GM19043 (cell line): ENCODE measurements around the gene PPIB.
A peak's percentile ranks its signal among the peaks of the same experiment; 100 is the strongest.

Experiments used
- ATAC-seq: cut with Tn5 transposase; IDR thresholded peaks from one replicate; pipeline ENCODE4 v1.9.1; 2021; ENCODE audit warnings: low read depth; ENCODE audit not compliant: unreplicated experiment

PPIB gene

DNA sequence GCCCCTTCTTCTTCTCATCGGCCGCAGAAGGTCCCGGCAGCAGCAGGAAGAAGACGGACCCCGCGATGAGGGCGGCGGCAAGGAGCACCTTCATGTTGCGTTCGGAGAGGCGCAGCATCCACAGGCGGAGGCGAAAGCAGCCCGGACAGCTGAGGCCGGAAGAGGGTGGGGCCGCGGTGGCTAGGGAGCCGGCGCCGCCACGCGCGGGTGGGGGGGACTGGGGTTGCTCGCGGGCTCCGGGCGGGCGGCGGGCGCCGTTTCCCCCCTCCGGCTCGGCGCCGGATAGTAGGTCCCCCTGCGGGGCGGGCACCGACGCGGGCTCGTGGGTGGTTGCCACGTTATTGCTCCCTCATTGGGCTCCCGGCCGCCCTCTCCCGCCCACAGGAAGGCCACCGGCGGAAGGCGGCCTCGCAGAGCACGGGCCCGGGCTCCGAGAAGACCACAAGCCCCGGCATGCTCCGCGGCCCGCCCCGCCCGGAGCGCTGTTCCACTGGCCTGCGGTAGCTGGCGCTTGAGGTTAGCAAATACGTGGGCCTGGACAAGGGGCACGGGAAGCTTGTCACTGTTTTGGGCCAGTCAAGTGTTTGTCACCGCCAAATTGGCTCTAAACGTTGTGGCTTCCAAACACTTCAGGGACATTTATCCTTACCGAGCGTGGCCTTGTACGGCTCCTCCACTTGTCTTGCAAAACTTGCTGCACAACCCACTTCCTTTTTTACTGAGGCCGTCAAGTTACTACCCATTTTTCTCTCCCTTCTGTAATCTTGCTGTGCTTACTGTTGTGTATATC, at the start of gene PPIB:
Gene PPIB, minus strand, starts transcription at position 154 of the 790 bp plus-strand sequence. Its CDS starts 36 bp downstream, at position 118.
- ATAC-seq, result peak; percentile 92

DNA sequence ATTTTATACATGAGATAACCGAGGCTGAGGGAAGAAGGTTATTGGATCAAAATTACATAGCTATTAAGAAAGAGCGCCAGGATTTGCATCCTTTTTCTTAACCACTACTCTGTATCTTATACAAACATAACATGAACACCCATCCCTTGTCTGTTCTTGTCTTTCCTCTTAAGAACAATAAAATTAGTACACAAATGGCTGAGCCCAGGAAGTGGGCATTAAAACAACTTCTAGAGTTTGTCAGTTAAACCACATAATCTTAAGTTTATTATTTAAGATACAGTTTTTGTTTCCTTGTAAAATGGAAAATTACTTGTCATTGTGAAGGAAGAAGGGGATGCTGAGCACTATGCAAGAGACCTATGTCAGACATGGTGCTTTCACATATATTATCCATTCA, 48.9 kb upstream of the PPIB start:
- no peak for ATAC-seq

DNA sequence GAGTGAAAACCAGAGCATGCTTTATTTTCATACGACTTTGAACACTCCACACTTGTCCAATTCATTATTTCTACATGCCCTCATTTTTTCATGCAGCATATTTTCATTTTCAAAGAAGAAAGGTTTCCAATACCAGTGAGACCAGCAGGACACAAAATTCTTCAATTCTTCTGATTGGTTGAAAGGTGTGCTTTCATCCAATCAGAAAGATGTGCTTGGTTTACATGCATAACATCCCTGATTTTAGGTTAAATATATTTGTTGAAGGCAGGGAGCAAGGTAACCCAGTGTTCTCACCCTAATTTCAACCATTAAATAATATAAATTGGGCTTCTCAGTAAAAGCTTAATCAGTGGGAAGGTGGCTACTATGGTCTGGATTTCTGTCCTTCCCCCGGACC, 47.5 kb upstream of the PPIB start:
- ATAC-seq, result no peak

DNA sequence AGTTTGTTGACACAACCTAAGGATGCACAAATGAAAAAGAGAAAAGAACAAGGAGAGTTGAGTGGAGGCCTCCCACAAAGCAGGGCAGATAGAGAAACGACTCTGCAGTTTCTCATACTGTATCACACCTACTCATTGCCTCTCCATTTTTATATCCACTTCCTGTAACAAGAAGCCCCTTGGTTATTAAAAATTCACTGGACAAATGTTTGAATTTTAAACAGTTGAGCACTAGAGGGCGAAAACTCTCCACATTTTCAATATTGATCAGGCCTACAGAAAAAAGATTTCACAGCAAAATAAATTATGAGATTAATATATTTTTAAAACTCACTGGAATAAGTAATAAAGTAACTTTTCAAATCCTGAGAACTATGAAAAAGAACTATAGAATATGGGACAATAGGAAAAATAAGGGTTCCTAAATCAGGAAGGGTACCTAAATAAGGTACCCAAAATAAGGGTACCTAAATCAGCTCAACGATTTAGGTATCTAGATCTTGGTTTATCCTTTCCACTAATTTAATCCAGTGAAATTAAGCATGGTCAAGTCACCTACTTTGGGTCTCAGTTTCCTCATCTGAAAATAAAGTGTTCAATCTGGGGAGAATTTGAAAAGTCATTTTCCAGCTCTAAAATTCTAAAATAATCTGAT, 47.0 kb upstream of the PPIB start:
- no peak for ATAC-seq

DNA sequence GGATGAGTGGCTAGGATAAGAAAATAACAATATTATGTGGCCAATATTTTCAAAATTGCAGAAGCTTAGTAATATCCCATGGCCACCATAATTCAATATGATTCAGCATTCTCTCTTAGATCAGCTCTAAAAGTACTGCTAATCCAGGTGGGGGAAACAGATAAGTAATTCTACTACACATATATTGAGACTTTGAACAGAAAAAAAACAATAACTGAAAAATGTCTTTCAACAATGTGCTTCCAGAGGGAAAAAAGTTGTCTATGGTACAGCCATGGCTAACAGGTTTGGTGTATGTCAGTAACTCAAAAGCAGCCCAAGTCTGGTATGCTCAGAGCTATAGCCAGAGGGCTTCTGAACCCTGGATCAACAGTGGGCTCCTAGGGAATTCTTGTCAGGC, 42.4 kb upstream of the PPIB start:
- no peak for ATAC-seq

DNA sequence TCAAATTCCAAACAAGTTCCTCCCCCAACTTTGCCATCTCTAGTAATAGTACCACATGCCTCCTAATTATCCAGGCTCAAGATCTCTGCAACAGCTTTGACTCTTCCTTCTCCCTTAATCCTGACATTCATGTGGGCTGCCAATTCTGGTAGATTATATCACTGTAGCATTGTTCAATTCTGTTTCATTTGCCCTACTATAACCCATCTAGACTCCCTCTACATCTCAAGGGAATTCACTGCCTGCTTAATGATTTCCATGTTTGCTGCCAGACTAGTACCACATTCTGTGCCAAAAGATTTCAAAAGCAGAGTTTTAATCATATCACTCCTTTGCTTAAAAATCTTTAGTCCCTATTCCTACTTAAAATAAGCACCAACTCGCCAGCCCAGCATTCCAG, 34.6 kb upstream of the PPIB start:
- no peak for ATAC-seq

DNA sequence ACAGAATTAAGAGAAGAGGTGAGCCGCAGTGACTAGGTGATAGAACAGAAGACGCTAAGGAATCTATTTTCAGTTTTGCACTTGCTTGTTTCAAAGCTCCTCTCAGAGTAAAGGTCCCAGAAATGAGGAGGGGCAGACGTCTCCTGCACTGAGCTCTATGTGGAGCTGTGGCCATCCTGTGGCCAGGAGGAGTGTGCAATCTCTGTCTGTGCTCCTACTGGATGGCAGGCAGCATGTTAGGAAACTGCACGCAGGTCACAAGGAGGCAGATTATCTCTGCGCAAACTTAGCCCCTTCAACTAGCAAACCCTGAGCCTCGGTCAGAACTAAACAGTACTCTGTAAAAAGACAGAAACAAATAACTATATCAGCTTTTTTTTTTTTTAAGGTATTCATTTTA, 31.1 kb upstream of the PPIB start:
- no peak for ATAC-seq

DNA sequence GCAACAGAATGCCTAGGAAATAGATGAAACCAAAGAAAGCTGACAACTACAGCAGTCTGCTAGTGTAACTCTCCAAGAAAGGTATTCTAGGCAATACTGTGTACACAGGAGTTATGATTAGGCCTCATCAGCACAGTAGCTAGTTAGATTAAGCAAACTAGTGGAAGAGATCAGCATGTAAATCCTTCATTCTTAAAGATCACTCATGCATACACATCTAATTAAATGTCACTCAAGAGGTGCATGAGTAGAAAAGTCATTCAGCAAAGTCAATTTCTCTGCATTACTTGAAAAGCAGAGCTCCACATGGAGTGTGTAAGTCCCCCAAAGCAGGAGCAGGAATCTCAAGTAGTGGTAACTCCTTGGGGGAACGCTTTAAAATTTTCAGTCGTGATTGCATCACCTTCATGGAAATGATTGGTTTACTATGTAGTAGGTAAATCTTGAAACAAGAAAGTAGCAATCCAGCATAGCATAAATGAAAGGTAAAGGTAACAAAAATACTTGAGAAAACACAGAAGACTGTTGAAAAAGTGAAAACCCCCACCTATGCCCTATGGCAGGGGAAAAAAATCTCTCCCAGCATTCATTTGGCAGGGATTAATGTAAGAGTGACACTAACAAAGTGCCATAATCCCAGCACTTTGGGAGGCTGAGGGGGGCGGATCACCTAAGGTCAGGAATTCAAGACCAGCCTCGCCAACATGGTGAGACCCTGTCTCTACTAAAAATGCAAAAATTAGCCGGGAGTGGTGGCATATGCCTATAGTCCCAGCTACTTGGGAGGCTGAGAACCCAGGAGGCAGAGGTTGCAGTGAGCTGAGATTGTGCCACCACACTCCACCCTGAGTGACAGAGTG, 29.4 kb upstream of the PPIB start:
- no peak for ATAC-seq

DNA sequence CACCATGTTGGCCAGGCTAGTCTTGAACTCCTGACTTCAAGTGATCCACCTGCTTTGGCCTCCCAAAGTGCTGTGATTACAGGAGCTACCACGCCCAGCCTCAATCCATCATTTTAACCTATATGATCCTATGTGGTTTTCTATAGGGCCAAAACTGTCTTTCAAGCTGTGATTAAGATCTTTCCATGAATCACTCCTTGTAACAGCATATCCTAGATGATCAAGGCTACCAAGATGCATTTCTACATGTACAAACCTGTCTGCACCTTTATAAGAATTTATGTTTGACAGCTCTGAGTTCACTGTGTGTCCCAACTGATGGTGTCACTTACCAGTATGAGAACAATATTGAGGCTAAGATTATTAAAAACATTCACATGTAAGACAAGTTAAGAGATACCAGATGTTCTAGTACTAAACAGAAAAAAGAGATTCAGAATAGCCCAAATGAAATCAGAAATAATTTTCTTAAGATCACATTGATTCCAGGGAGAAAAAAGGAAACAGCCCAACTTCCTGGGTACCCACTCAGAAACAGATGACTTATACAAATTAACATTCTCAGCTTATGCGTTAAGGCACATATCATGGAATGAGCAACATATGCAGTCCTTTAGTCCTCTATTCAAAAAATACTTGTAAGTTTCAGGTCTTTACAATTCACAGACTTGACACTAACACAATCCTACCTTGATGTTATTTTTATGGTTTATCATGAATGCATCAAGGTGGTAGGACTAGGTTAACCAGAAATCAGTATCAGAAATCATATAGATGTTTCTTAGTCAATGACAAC, 24.8 kb upstream of the PPIB start:
- no peak for ATAC-seq

DNA sequence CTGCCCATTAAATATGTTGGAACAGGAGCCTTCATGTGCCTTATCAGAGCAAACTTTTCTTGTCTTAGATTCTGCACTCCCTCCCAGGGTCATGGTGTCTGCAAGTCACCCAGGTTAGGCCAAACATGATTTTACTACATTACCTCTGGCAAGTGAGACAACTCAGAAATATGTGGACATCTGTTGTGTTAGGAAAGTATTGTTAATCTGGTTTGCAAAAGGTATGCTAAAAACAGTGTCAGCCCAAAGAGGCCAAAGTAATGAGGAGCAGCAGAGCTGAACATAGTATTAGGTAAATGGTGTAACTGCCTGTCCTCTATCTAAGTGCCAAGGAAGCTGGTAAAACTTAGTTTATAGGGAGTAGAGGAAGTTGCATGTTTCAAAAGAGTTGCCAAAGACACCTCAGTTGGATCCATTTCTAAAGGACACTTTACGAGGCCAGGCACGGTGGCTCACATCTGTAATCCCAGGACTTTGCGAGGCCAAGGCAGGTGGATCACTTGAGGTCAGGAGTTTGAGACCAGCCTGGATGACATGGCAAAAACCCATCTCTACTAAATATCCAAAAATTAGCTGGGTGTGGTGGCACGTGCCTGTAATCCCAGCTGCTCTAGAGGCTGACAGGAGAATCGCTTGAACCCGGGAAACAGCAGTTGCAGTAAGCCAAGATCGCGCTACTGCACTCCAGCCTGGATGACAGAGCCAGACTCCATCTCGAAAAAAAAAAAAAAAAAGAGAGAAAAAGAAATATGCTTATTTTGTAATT, 22.5 kb upstream of the PPIB start:
- no peak for ATAC-seq

DNA sequence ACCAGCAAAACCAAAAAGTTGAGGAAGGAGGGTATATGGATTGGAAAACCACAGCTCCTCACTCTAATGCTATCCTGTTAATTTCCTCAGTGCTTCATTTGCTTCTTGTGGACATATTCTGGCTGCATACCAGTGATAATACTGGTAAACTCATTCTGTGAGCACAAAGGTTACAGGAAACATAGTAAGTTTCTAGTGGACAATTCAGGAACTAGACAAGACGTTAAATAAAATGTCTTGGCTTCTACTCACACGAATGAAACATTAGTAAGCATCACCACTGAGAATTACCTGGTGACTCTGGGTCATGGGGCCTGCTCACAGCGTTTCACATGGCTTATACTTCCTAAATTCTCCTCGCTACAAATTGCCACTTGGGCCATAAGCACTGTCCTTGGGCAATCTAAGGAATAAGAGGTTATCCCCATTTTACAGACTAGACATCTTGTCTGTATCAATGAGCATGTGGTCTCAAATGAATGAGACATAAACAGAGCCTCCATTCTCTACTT, 20.1 kb upstream of the PPIB start:
- no peak for ATAC-seq

DNA sequence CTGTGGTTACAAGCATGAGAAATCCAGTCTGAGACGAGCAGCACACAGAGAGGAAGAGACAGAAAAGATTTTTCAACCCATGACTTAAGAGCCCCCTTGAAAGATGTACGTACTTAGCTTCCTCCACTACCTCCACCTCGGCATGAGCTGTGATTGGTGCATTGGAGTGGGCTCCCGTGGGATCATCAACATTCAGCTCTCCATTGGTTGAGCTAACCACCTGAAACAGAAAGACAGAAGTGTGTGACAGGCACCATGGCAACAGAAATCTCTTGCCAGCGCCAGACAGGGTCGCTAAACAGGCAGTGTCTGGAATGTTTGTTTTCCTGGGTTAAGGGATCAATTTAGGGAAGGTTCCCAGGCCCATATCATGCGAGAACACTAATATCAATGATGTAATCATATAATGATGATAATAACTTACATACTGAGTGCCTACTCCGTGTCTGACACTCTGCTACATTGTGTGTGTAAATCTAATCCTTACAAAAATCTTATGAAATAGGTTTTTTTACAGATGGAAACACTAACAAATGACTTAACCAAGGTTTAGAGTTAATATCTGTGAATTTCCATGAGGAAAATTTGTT, 17.5 kb upstream of the PPIB start:
- peak; percentile 63 for ATAC-seq

DNA sequence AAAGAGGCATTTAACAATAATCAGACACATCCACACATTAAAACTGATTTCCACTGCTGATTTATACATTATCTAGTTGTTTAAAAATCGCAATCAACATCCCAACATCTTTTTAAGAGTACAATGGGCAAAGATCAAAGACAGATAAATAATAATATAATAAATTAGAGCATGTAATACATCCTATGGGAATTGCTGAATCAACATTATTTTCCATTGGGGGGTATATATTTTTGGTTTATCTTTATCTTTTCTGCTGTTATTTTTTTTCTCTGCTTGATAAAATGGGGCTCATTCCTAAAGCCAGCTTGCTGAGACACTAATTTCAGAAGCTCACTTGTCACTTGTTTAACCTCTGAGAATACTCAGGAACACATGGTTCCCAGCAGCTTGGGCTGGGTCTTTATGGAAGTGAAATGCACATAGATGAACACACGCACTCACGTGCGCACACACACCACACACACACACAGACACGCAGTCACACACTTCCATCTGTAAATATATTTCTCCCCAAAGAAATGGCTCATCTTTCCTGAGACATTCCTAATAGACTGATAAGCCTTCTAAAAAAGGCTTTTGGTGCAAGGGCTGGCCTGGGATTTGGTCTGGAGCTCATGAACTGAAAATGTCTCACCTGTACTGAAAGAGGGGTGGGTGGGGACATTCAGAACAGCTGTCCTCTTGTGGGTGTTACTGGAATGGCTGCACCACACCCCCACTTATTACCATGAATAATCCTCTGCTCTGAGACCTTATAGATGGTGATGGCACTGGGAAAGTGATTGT, 3.5 kb upstream of the PPIB start:
- no peak for ATAC-seq

DNA sequence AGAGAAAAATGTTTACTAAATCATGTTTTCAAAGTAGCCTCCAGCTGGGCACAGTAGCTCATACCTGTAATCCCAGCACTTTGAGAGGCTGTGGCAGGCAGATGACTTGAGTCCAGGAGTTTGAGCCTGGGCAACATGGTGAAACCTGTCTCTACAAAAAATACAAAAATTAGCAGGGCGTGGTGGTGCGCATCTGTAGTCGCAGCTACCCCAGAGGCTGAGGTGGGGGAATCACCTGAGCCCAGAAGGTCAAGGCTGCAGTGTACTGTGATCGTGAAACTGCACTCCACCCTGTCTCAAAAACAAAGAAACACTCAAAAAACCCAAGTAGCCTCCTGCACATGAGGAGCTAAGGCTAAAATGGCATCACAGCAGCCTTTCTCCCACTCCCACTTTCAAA, 1.6 kb upstream of the PPIB start:
- ATAC-seq, result no peak

DNA sequence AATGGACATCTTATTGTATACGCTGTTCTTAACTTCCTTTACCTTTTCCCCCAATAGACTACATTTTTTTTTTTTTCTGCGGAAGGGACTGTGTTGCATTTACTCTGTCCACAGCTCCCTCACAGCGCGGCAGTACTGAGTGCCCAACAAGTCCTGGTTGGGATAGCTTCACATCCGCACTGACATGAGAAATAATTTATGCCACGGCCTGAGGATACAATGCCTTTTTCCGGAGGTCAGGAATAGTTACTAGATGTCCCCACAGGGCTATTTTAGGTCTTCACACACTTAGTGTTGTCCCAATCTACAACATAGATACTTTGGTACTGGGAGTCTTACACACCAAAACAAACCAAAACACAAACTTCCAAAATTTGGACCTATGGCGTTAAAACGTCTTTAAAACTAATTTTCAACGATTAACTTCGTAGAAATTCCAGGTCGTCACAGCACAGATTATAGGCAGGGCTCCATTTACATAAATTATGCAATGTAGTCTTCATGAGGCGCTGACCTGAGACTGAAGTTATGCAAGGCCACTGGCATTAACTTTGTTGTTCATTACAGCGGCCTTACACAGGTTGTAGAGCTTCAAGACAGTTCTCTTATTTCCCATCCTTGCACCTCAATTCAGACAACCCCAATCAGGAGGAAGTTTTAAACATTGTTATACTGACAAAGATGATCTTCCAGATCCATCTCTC, 989 bp upstream of the PPIB start:
- no peak for ATAC-seq

DNA sequence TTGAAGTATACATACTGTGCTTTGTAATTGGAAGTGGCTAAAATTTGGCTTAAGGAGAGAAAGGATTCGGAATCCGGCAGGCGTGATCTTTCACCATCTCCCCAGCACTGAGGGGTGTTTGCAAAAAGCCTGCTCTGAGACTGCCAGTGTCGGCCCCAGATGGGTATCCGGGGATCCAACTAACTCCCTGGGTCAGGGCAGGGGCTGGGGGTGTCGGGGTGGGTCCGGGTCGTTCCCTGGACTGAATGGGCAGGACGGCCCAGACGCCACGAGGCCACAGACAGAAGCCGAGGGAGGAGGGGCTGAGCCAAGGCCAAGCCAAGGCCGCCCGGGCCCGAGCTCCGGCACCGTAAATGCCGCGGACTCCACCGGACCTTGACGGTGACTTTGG, 349 bp downstream of the PPIB start:
- ATAC-seq, result no peak

DNA sequence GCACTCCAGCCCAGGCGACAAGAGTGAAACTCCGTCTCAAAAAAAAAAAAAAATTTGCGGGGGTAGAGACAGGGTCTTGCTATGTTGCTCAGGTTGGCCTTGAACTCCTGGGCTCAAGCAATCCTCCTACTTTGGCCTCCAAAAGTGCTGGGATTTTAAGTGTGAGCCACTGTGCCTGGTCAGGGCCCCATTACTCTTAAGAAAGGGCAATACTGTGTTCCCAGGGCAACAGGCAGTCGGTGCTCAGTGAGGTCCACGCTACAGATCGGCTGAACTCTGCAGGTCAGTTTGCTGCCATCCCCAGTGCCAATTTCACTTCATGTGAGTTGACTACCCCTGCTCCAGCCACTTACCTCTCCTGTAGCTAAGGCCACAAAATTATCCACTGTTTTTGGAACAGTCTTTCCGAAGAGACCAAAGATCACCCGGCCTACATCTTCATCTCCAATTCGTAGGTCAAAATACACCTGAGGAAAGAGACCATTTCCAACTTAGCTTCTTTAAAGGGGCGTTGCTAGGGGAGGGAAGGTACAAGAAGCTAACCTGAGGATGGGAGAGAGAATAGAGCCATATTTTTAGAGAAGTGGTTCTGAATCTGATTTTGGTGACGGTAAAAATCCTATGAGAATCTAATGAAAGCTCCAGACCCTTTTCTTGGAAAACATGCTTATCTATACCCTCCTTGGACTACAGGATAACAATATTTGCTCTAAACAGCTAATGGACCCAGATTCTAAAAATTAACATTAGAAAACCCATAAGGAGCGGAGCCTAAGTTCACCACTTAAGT, 939 bp downstream of the PPIB start:
- ATAC-seq, result no peak
